ENCODE data around the gene PITPNC1. TPM values are rescaled to one million over a fixed set of nuclear protein-coding genes. Genes with fewer than 3 reads are reported as not detected.

PITPNC1 gene
- total and polyA plus RNA-seq, 2 donors (not counting 1 experiment from before 2014, with no cell fraction given): 5.8 to 7.1 TPM

GRCh38 chr17:67456889-67457288 is 79.8 kb downstream of the PITPNC1 start:
- no peaks in the 10 kb centered on the region for H3K9me3 ChIP-seq (ENCODE audit: control insufficient read depth, insufficient read depth, low read depth, low read length)
- H4K20me1 ChIP-seq (ENCODE audit: control insufficient read depth, extremely low read depth, insufficient read depth, low read length): no peaks in the 10 kb centered on the region
- H3K79me2 ChIP-seq (ENCODE audit: control insufficient read depth, insufficient read depth, low read length): no peaks in the 10 kb centered on the region
- TF ChIP-seq CTCF (conservative IDR thresholded peaks at IDR 0.05 in 1 of 2, IDR thresholded peaks at IDR 0.05 in 1 of 2; ENCODE audit: low read depth in 1 of 2, low read length in 2 of 2): no peak
- no peak for TF ChIP-seq EZH2 (IDR thresholded peaks at IDR 0.05; ENCODE audit: low read length, missing control alignments)
- H3K27me3 ChIP-seq (ENCODE audit: control insufficient read depth, insufficient read depth, low read length): no peaks in the 10 kb centered on the region
- H3K4me1 ChIP-seq (ENCODE audit: control insufficient read depth, extremely low read depth, insufficient read depth, low read length): no peaks in the 10 kb centered on the region
- H3K4me3 ChIP-seq (replicated peaks in 1 of 4; ENCODE audit: control extremely low read depth in 1 of 4, insufficient read depth in 1 of 4, low read depth in 3 of 4, low read length in 4 of 4): no peak overlapping the region
- no peaks in the 10 kb centered on the region for H3K36me3 ChIP-seq (ENCODE audit: control insufficient read depth, insufficient read depth, low read length)
- no peak for DNase-seq (ENCODE audit: low read depth in 2 of 2)
- H2AFZ ChIP-seq (ENCODE audit: low read length): no peak overlapping the region
- H3K4me2 ChIP-seq (ENCODE audit: extremely low read depth, insufficient read depth, low read length): no peak overlapping the region
- no peak overlapping the region for H3K27ac ChIP-seq (ENCODE audit: insufficient read depth, low read length)
- H3K9ac ChIP-seq (ENCODE audit: insufficient read depth, low read length): no peak overlapping the region

GRCh38 chr17:67458203-67458602 is 81.1 kb downstream of the PITPNC1 start:
- H3K9ac ChIP-seq (ENCODE audit: insufficient read depth, low read length): no peak overlapping the region

GRCh38 chr17:67459985-67460384 is 82.9 kb downstream of the PITPNC1 start:
- Histone ChIP-seq H3K79me2 (ENCODE audit: control insufficient read depth, insufficient read depth, low read length) (no peaks in the 10 kb centered on the region), H3K4me2 (ENCODE audit: extremely low read depth, insufficient read depth, low read length) (no peak overlapping the region), H3K9me3 (ENCODE audit: control insufficient read depth, insufficient read depth, low read depth, low read length) (no peaks in the 10 kb centered on the region), H4K20me1 (ENCODE audit: control insufficient read depth, extremely low read depth, insufficient read depth, low read length) (no peaks in the 10 kb centered on the region), H3K27me3 (ENCODE audit: control insufficient read depth, insufficient read depth, low read length) (no peaks in the 10 kb centered on the region), H3K9ac (ENCODE audit: insufficient read depth, low read length) (no peak overlapping the region), H3K27ac (ENCODE audit: insufficient read depth, low read length) (no peak overlapping the region), H2AFZ (ENCODE audit: low read length) (no peak overlapping the region), H3K36me3 (ENCODE audit: control insufficient read depth, insufficient read depth, low read length) (no peaks in the 10 kb centered on the region), H3K4me3 (replicated peaks in 1 of 4; ENCODE audit: control extremely low read depth in 1 of 4, insufficient read depth in 1 of 4, low read depth in 3 of 4, low read length in 4 of 4) (no peak overlapping the region), H3K4me1 (ENCODE audit: control insufficient read depth, extremely low read depth, insufficient read depth, low read length) (no peaks in the 10 kb centered on the region)
- TF ChIP-seq EZH2 (IDR thresholded peaks at IDR 0.05; ENCODE audit: low read length, missing control alignments) (no peak), CTCF (conservative IDR thresholded peaks at IDR 0.05 in 1 of 2, IDR thresholded peaks at IDR 0.05 in 1 of 2; ENCODE audit: low read depth in 1 of 2, low read length in 2 of 2) (no peak)
- DNase-seq (ENCODE audit: low read depth in 2 of 2): no peak

More at GRCh38 chr17:67458203-67458602, 81.1 kb downstream of the PITPNC1 start:
- TF ChIP-seq EZH2 (IDR thresholded peaks at IDR 0.05; ENCODE audit: low read length, missing control alignments) (no peak), CTCF (conservative IDR thresholded peaks at IDR 0.05 in 1 of 2, IDR thresholded peaks at IDR 0.05 in 1 of 2; ENCODE audit: low read depth in 1 of 2, low read length in 2 of 2) (no peak)
- DNase-seq (ENCODE audit: low read depth in 2 of 2): no peak
- no peaks in the 10 kb centered on the region for H3K9me3 ChIP-seq (ENCODE audit: control insufficient read depth, insufficient read depth, low read depth, low read length)
- H3K27me3 ChIP-seq (ENCODE audit: control insufficient read depth, insufficient read depth, low read length): no peaks in the 10 kb centered on the region
- no peaks in the 10 kb centered on the region for H3K36me3 ChIP-seq (ENCODE audit: control insufficient read depth, insufficient read depth, low read length)
- H4K20me1 ChIP-seq (ENCODE audit: control insufficient read depth, extremely low read depth, insufficient read depth, low read length): no peaks in the 10 kb centered on the region
- H3K79me2 ChIP-seq (ENCODE audit: control insufficient read depth, insufficient read depth, low read length): no peaks in the 10 kb centered on the region
- no peaks in the 10 kb centered on the region for H3K4me1 ChIP-seq (ENCODE audit: control insufficient read depth, extremely low read depth, insufficient read depth, low read length)
- H2AFZ ChIP-seq (ENCODE audit: low read length): no peak overlapping the region
- H3K27ac ChIP-seq (ENCODE audit: insufficient read depth, low read length): no peak overlapping the region
- no peak overlapping the region for H3K4me2 ChIP-seq (ENCODE audit: extremely low read depth, insufficient read depth, low read length)
- no peak overlapping the region for H3K4me3 ChIP-seq (replicated peaks in 1 of 4; ENCODE audit: control extremely low read depth in 1 of 4, insufficient read depth in 1 of 4, low read depth in 3 of 4, low read length in 4 of 4)

Data from fibroblast of lung (primary cell).